ENCODE results near the gene SMOC2.

Gene SMOC2

DNA sequence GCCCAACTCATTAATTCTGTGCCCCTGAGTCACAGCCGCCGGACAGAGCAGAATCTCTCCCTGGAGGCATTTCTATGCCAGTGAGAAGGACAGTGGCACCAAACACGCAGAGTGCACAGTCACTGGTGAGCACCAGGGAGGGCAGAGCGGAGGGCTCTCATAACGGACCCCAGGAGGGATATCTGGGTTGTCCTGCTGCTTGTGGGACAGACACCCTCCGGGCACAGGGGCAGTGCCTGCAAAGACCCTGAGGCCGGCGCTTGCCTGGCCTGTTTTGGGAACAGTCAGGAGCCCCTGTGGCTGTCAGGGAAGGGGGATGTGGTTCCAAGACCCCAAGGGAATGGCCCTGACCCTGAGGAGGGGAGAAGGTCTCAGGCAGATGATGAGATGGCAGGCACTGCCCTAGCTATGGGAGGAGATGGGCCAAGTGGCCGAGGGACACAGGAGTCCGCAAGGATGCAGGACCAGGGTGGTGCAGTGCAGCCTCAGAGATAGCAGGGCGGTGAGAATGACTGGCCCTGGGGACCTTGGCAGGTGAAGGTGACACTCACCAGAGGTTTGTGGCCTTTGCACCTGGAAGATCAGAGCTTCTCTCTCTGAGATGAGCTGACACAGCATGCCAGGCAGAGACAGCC lies 270.8 kb downstream of the SMOC2 start:
- TF ChIP-seq, protein P1, sequence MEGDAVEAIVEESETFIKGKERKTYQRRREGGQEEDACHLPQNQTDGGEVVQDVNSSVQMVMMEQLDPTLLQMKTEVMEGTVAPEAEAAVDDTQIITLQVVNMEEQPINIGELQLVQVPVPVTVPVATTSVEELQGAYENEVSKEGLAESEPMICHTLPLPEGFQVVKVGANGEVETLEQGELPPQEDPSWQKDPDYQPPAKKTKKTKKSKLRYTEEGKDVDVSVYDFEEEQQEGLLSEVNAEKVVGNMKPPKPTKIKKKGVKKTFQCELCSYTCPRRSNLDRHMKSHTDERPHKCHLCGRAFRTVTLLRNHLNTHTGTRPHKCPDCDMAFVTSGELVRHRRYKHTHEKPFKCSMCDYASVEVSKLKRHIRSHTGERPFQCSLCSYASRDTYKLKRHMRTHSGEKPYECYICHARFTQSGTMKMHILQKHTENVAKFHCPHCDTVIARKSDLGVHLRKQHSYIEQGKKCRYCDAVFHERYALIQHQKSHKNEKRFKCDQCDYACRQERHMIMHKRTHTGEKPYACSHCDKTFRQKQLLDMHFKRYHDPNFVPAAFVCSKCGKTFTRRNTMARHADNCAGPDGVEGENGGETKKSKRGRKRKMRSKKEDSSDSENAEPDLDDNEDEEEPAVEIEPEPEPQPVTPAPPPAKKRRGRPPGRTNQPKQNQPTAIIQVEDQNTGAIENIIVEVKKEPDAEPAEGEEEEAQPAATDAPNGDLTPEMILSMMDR (IDR thresholded peaks at IDR 0.05; ENCODE audit: low read length, missing control alignments) = no peak
- no peak overlapping the region for H3K4me3 ChIP-seq (replicated peaks; ENCODE audit: low read depth, low read length)
- DNase-seq (ENCODE audit: low read depth) = no peak

DNA sequence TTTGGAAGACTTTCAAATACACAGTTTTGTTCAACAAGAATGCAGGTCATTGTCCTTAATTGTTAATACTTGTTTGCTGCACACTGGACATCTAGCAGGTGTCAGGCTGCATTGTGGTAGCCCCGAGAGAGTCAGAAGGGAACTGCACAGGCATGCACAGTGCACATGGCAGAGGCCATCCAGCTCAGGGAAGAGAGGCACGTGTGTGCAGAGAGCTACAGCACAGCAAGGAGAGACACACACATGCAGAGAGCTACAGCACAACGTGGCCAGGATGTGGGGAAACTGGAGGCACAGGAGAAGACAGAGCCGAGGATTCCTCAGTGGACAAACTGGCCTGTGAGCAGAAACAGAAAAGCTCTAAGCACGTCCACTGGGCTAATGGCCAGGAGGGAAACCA lies 272.0 kb downstream of the SMOC2 start:
- no peak overlapping the region for H3K4me3 ChIP-seq (replicated peaks; ENCODE audit: low read depth, low read length)
- no peak for DNase-seq (ENCODE audit: low read depth)
- TF ChIP-seq, protein P1 (IDR thresholded peaks at IDR 0.05; ENCODE audit: low read length, missing control alignments) = no peak

DNA sequence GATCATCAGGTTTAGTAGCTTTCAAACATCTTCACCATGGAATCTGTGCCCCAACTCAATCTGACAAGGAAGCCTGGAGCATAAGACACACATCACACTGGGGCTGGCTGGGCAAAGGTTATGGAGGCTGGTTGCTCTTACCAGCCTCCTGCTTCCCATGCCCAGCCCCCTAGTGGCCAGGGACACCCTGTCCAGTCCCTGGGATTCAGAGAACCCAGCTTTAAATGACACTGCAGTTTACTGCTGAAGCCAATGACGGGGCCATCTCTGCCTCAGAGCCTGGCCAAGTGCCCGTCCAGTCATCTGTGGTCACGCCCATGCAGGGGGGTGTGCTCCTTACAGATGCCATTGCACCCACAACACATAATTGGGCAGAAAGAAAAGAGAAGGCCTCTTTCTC lies 272.9 kb downstream of the SMOC2 start:
- no peak overlapping the region for H3K4me3 ChIP-seq (replicated peaks; ENCODE audit: low read depth, low read length)
- TF ChIP-seq, protein P1 (IDR thresholded peaks at IDR 0.05; ENCODE audit: low read length, missing control alignments) = no peak
- DNase-seq (ENCODE audit: low read depth) = no peak

DNA sequence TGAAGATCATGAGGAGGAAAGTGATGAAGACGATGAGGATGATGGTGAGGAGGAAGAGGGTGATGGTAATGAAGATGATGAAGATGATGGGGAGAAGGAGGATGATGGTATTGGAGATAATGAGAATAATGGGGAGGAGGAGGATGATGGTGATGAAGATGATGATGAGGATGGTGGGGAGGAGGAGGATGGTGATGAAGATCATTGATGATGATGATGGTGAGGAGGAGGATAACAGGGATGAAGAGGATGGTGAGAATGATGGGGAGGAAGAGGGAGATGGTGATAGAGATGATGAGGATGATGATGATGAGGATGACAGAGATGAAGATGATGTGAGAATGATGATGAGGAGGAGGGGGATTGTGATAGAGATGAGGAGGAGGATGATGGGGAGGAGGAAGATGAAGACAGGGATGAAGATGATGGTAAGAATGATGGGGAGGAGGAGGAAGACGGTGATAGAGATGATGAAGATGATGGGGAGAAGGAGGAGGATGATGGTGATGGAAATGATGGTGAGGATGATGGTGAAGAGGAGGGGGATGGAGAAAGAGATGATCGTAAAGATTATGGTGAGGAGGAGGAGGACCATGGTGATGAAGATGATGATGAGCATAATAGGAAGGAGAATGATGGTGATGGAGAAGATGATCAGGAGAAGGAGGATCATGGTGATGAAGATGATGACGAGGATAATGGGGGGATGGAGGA lies 273.7 kb downstream of the SMOC2 start:
- no peak for DNase-seq (ENCODE audit: low read depth)
- no peak overlapping the region for H3K4me3 ChIP-seq (replicated peaks; ENCODE audit: low read depth, low read length)
- TF ChIP-seq, protein P1 (IDR thresholded peaks at IDR 0.05; ENCODE audit: low read length, missing control alignments) = no peak

DNA sequence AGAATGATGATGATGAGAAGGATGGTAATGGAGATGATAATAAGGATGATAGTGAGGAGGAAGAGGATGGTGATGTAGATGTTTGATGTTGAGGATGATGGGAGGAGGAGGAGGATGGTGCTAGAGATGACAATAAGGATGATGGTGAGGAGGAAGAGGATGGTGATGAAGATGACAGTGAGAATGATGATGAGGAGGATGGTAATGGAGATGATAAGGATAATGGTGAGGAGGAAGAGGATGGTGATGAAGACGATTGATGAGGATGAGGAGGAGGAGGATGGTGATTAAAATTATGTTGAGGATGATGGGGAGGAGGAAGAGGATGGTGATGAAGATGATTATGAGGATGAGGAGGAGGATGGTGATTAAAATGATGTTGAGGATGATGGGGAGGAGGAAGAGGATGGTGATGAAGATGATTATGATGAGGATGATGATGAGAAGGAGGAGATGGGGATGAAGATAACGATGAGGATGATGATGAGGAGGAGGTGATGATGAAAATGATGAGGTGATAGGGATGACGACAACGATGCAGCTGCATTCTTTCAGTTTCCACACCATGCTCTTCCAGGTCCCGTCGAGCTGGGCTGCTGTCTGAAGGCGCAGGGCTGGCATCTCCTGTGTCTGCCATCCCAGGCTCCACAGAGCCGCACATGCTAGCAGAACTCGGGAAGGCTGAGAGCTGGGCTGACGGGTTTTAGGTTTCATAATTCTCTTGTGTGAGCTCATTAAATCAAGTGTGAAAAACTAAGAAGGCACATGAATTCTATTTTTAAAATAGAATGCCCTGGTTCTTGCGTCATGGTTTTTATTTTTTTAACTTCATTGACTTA lies 274.9 kb downstream of the SMOC2 start:
- TF ChIP-seq, protein P1 (IDR thresholded peaks at IDR 0.05; ENCODE audit: low read length, missing control alignments) = no peak
- DNase-seq (ENCODE audit: low read depth) = no peak
- H3K4me3 ChIP-seq (replicated peaks; ENCODE audit: low read depth, low read length) = no peak overlapping the region

DNA sequence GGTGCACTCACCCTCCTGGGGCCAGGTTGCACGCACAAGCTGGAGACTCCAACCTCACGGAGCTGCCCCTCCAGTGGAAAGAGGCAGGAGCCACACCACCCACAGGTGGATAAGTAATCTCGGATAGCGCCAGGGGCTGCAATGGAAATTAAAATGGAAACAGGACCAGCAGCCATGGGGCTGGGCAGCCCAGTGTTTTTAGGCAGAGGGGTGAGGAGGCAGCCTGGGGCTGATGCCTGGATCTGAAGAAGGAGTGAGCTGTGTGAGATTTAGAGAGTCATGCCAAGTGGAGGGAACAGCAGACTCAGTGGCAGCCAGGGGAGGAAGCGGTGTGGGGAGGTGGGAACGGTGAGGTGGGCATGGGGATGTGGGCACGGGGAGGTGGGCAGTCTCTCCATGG lies 275.6 kb downstream of the SMOC2 start:
- no peak overlapping the region for H3K4me3 ChIP-seq (replicated peaks; ENCODE audit: low read depth, low read length)
- TF ChIP-seq, protein P1 (IDR thresholded peaks at IDR 0.05; ENCODE audit: low read length, missing control alignments) = no peak
- no peak for DNase-seq (ENCODE audit: low read depth)

Measured in fibroblast of pulmonary artery (primary cell).